ENCODE data around the gene CHN2.

Gene CHN2

GRCh38 chr7:29416276-29416937 is 221.8 kb downstream of the CHN2 start:
- TF ChIP-seq CTCF (conservative IDR thresholded peaks at IDR 0.05; ENCODE audit: low read depth, low read length): no peak
- H3K4me3 ChIP-seq (ENCODE audit: low read length): no peak overlapping the region
- no peak for DNase-seq (ENCODE audit: low read depth)

GRCh38 chr7:29416938-29417305 is 222.3 kb downstream of the CHN2 start:
- DNase-seq (ENCODE audit: low read depth): no peak
- no peak overlapping the region for H3K4me3 ChIP-seq (ENCODE audit: low read length)
- no peak for TF ChIP-seq CTCF (conservative IDR thresholded peaks at IDR 0.05; ENCODE audit: low read depth, low read length)

- no peak for TF ChIP-seq CTCF (conservative IDR thresholded peaks at IDR 0.05; ENCODE audit: low read depth, low read length)
- DNase-seq (ENCODE audit: low read depth): no peak
- no peak overlapping the region for H3K4me3 ChIP-seq (ENCODE audit: low read length)
These were observed 223.5 kb downstream of the CHN2 start for GRCh38 chr7:29418056-29418455.

- no peak for TF ChIP-seq CTCF (conservative IDR thresholded peaks at IDR 0.05; ENCODE audit: low read depth, low read length)
- DNase-seq (ENCODE audit: low read depth): no peak
- no peak overlapping the region for H3K4me3 ChIP-seq (ENCODE audit: low read length)
These were observed 224.1 kb downstream of the CHN2 start for GRCh38 chr7:29418651-29419050.

GRCh38 chr7:29420011-29420410 is 225.4 kb downstream of the CHN2 start:
- DNase-seq (ENCODE audit: low read depth): no peak
- TF ChIP-seq CTCF (conservative IDR thresholded peaks at IDR 0.05; ENCODE audit: low read depth, low read length): no peak

GRCh38 chr7:29421010-29421956 is 226.7 kb downstream of the CHN2 start:
- DNase-seq (ENCODE audit: low read depth): no peak
- no peak for TF ChIP-seq CTCF (conservative IDR thresholded peaks at IDR 0.05; ENCODE audit: low read depth, low read length)
- H3K4me3 ChIP-seq (ENCODE audit: low read length): no peak overlapping the region

More at GRCh38 chr7:29420011-29420410, 225.4 kb downstream of the CHN2 start:
- no peak overlapping the region for H3K4me3 ChIP-seq (ENCODE audit: low read length)
